ENCODE data around the gene ZNF606.

DNA sequence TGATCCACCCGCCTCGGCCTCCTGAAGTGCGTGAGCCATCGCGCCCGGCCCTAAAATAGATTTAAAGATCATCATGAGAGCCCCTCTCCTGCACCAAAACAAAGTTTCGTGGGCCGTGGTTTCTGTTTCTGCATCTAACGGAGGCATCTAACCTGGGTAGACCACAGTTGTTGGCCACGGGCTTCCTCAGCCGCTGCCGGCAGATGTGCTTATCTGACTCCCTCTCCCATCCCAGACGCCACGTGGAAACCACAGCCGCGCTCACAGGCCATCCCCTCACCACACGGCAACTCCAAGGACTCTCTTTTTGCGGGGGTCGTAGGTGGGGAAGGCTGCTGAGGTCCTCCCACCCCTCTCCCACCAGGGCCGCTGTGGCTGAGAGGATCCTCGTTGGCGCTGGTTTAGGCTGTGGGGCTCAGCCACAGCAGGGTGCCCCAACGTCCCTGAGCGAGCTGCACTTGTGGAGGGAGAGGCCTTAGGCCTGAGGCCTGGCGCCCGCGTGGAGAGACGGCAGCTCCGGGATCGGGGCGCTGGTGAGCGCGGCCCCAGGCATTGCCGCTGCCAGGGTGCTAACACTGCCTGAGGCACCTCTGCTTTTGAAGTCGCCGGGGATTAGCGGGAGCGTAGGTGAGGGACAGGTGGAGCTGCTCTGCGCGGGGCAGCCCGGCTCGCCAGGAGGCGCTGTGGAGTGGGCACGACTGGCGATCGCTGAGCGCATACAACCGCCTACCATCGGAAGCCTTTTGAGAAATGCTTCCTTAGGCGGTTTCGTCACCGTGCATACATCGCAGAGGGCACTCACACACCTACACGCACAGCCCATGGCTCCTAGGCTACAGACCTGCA is 40.1 kb upstream of the ZNF606 start:
- TF ChIP-seq, protein P1, sequence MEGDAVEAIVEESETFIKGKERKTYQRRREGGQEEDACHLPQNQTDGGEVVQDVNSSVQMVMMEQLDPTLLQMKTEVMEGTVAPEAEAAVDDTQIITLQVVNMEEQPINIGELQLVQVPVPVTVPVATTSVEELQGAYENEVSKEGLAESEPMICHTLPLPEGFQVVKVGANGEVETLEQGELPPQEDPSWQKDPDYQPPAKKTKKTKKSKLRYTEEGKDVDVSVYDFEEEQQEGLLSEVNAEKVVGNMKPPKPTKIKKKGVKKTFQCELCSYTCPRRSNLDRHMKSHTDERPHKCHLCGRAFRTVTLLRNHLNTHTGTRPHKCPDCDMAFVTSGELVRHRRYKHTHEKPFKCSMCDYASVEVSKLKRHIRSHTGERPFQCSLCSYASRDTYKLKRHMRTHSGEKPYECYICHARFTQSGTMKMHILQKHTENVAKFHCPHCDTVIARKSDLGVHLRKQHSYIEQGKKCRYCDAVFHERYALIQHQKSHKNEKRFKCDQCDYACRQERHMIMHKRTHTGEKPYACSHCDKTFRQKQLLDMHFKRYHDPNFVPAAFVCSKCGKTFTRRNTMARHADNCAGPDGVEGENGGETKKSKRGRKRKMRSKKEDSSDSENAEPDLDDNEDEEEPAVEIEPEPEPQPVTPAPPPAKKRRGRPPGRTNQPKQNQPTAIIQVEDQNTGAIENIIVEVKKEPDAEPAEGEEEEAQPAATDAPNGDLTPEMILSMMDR (IDR thresholded peaks at IDR 0.05) = no peak
- no peak for TF ChIP-seq POLR2AphosphoS5 (IDR thresholded peaks at IDR 0.05)
- no peak for TF ChIP-seq POLR2A (IDR thresholded peaks at IDR 0.05; ENCODE audit: low read depth)
- no peak for TF ChIP-seq EP300 (IDR thresholded peaks at IDR 0.05)

Measured in esophagus muscularis mucosa (tissue), 4 donors.